Ishikawa (cell line): Measurements from ENCODE around the gene ANKRD55.

Experiments used
- CEBPB ChIP-seq: IDR thresholded peaks from 2 replicates; pipeline ENCODE4 v1.6.1; 2012
- CREB1 ChIP-seq: IDR thresholded peaks from 2 replicates; pipeline ENCODE4 v1.6.1; 2012; ENCODE audit warnings: low read depth
- EGR1 ChIP-seq: IDR thresholded peaks from 2 replicates; pipeline ENCODE4 v1.6.1; 2012
- EP300 ChIP-seq: IDR thresholded peaks from 2 replicates; pipeline ENCODE4 v1.6.1; 2012; ENCODE audit warnings: borderline replicate concordance
- FOXM1 ChIP-seq: IDR thresholded peaks from 2 replicates; pipeline ENCODE4 v1.6.1; 2012; ENCODE audit warnings: low read depth, borderline replicate concordance
- MAX ChIP-seq: IDR thresholded peaks from 2 replicates; pipeline ENCODE4 v1.6.1; 2012
- NFIC ChIP-seq: IDR thresholded peaks from 2 replicates; pipeline ENCODE4 v1.6.1; 2012
- RAD21 ChIP-seq: IDR thresholded peaks from 2 replicates; pipeline ENCODE4 v1.6.1; 2012; ENCODE audit warnings: low read depth
- REST ChIP-seq: IDR thresholded peaks from 2 replicates; pipeline ENCODE4 v1.6.1; 2012; ENCODE audit warnings: low read depth, mild to moderate bottlenecking
- TAF1 ChIP-seq: IDR thresholded peaks from 2 replicates; pipeline ENCODE4 v1.6.1; 2012; ENCODE audit warnings: low read depth, mild to moderate bottlenecking
- TCF12 ChIP-seq: IDR thresholded peaks from 2 replicates; pipeline ENCODE4 v1.6.1; 2012; ENCODE audit warnings: low read depth
- TEAD4 ChIP-seq: IDR thresholded peaks from 2 replicates; pipeline ENCODE4 v1.6.1; 2012
- USF1 ChIP-seq: IDR thresholded peaks from 2 replicates; pipeline ENCODE4 v1.6.1; 2012
- YY1 ChIP-seq: IDR thresholded peaks from 2 replicates; pipeline ENCODE4 v1.6.1; 2012; ENCODE audit warnings: low read depth
- ZBTB7A ChIP-seq: IDR thresholded peaks from 2 replicates; pipeline ENCODE4 v1.6.1; 2012; ENCODE audit warnings: low read depth

The ANKRD55 gene

GRCh38 chr5:56126487-56127179 lies 106.5 kb downstream of the ANKRD55 start:
- no peak for TF ChIP-seq TAF1
- no peak for TF ChIP-seq FOXM1
- TF ChIP-seq CEBPB: no peak
- no peak for TF ChIP-seq MAX
- no peak for TF ChIP-seq ZBTB7A
- TF ChIP-seq TCF12: no peak
- TF ChIP-seq CREB1: no peak
- TF ChIP-seq TEAD4: no peak
- TF ChIP-seq USF1: no peak
- no peak for TF ChIP-seq RAD21
- TF ChIP-seq EP300: no peak

- no peak for TF ChIP-seq TAF1
- no peak for TF ChIP-seq NFIC
- TF ChIP-seq MAX: no peak
- no peak for TF ChIP-seq EP300
- no peak for TF ChIP-seq USF1
- no peak for TF ChIP-seq CEBPB
- no peak for TF ChIP-seq YY1
- TF ChIP-seq CREB1: no peak
- no peak for TF ChIP-seq ZBTB7A
- 0 out of 2 replicates have a peak, but pooled peaks have one; percentile 21 for TF ChIP-seq TCF12
- TF ChIP-seq REST: no peak
- no peak for TF ChIP-seq FOXM1
- TF ChIP-seq EGR1: peak; percentile 39; the same call in 1 of the 2 replicates
- TF ChIP-seq TEAD4: peak; percentile 57
- TF ChIP-seq RAD21: no peak
Observed at GRCh38 chr5:56123531-56124243, 109.4 kb downstream of the ANKRD55 start.

- no peak for TF ChIP-seq EP300
- no peak for TF ChIP-seq USF1
- TF ChIP-seq TEAD4: no peak
- no peak for TF ChIP-seq NFIC
- TF ChIP-seq EGR1: no peak
- no peak for TF ChIP-seq TAF1
- no peak for TF ChIP-seq MAX
- TF ChIP-seq FOXM1: no peak
- no peak for TF ChIP-seq RAD21
- TF ChIP-seq TCF12: no peak
- no peak for TF ChIP-seq ZBTB7A
- no peak for TF ChIP-seq CEBPB
- TF ChIP-seq YY1: no peak
- no peak for TF ChIP-seq REST
- no peak for TF ChIP-seq CREB1
Observed at GRCh38 chr5:56119050-56119449, 114.1 kb downstream of the ANKRD55 start.

- TF ChIP-seq USF1 (no peak), CEBPB (no peak), TCF12 (no peak), TEAD4 (no peak), ZBTB7A (no peak), FOXM1 (no peak), YY1 (no peak), EGR1 (no peak), REST (no peak), MAX (no peak)
Observed at GRCh38 chr5:56116599-56117141, 116.5 kb downstream of the ANKRD55 start.
